ENCODE measurements around the gene CDR2.

DNA sequence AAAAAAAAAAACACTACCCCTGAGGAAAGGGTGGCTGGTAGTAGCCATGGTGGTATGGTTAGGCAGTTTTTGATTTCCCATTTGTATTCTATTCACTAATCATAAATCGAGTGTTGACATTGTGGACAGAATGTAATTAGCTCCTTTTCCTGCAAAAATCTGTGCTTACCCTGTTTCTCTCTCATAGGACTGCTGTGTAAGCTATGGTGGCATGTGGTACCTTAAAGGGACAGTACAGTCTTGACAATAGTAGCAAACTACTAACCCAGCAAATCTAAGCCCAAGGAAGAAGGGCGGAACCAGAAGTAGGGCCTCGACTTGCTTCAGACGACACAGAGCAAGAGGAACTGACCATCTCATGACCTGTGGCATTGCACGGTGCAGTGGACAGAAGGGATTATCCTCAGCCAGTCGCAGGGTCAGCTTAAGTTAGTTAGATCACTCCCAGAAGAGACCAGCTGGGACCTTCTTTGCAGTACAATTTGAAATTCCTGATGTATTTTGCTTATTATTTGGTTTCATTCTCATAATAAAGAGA is 40.9 kb downstream of the CDR2 start:
- TF ChIP-seq POLR2A (IDR thresholded peaks at IDR 0.05; ENCODE audit: low read depth, low read length) (no peak), POLR2AphosphoS5 (IDR thresholded peaks at IDR 0.05; ENCODE audit: low read depth, low read length) (no peak), TAF1 (IDR thresholded peaks at IDR 0.05; ENCODE audit: borderline replicate concordance, low read depth, low read length) (no peak)

All from GM12892 (cell line).